K562 (cell line): ENCODE measurements around the gene MTMR12. TPM values are rescaled to one million over a fixed set of nuclear protein-coding genes. Genes with fewer than 3 reads are reported as not detected.

Source experiments
- ATAC-seq: fragments of 200-7000 bp; cut with Tn5 transposase; 3 replicates; pipeline ENCODE4 v1.9.1; 2020; ENCODE audit warnings: moderate library complexity
- BruUV-seq: library from RNA; stranded (reverse); fragments of 400-500 nt; replicated peaks from 2 replicates; lab custom pipeline; 2021; lab: Mats Ljungman, UMichigan
- CTCF ChIA-PET: fragments of 300-600 bp; formaldehyde crosslinking; extraction: SDS; loops from one replicate; lab custom pipeline; 2021; ENCODE audit warnings: low intra/inter-chr PET ratio; lab: Yijun Ruan, JAX
- POLR2A ChIA-PET: fragments of 300-600, 350-650 bp; sonication (Branson Sonifier 250); formaldehyde crosslinking; extraction: SDS; loops from one replicate; lab custom pipeline; 2021; ENCODE audit warnings: antibody characterized with exemption, inconsistent platforms; lab: Yijun Ruan, JAX
- DNase-seq, 4 experiments: peaks; one replicate each; pipeline versions ENCODE4 v3.0.0 to v3.0.0-alpha.2; 2011 to 2018; ENCODE audit warnings: low spot score in 3 of 4, mixed read lengths in 3 of 4; ENCODE audit errors: extremely low read depth in 1 of 4
- FAIRE-seq: peaks from 2 replicates; lab custom pipeline; 2011; peaks lifted over from hg19 to GRCh38; lab: Jason Lieb, UNC
- H2AFZ ChIP-seq: 2 replicates; pipeline ENCODE4 v1.6.0; 2011; ENCODE audit warnings: low read depth, low read length, control low read depth, inconsistent platforms
- H3K27ac ChIP-seq: fragments of 200-600 bp; 3 replicates; pipeline ENCODE4 v1.8.0; 2011; ENCODE audit warnings: low read depth, mild to moderate bottlenecking, control low read depth, inconsistent platforms, low read length, moderate library complexity, mixed read lengths; ENCODE audit errors: extremely low read depth
- H3K27me3 ChIP-seq, 2 experiments: fragments of 300-600 bp in 1 of 2; 2 replicates in 1 of 2; 3 replicates in 1 of 2; pipeline versions ENCODE4 v1.6.0 to v1.8.0; 2011; ENCODE audit warnings: inconsistent platforms in 2 of 2, low read length in 2 of 2, mild to moderate bottlenecking in 1 of 2, mixed read lengths in 1 of 2, moderate library complexity in 1 of 2; ENCODE audit not compliant: control insufficient read depth in 2 of 2, insufficient read depth in 2 of 2
- H3K36me3 ChIP-seq: fragments of 300-600 bp; 3 replicates; pipeline ENCODE4 v1.8.0; 2011; ENCODE audit warnings: mild to moderate bottlenecking, low read length, inconsistent platforms; ENCODE audit not compliant: control insufficient read depth, insufficient read depth
- H3K4me1 ChIP-seq, 2 experiments: fragments of 200-600 bp in 1 of 2; replicated peaks in 1 of 2; 2 replicates in 1 of 2; 3 replicates in 1 of 2; pipeline versions ENCODE4 v1.5.1 to v1.8.0; 2011; ENCODE audit warnings: inconsistent platforms in 2 of 2, low read length in 2 of 2, mild to moderate bottlenecking in 1 of 2, mixed read lengths in 1 of 2, moderate library complexity in 1 of 2; ENCODE audit not compliant: control insufficient read depth in 2 of 2, insufficient read depth in 2 of 2
- H3K4me2 ChIP-seq: 2 replicates; pipeline ENCODE4 v1.6.1; 2011; ENCODE audit warnings: low read length, control low read depth, inconsistent platforms, mixed read lengths; ENCODE audit not compliant: insufficient read depth
- H3K4me3 ChIP-seq: fragments of 200-600 bp; sonication (generic), shearing (Covaris generic); 2 replicates; pipeline ENCODE4 v1.5.1; 2016; ENCODE audit warnings: control low read depth, inconsistent platforms
- H3K79me2 ChIP-seq: fragments of 200-600 bp; 3 replicates; pipeline ENCODE4 v1.8.0; 2011; ENCODE audit warnings: low read length, inconsistent platforms; ENCODE audit not compliant: control insufficient read depth, insufficient read depth
- H3K9ac ChIP-seq, 2 experiments: 2 replicates each; pipeline versions ENCODE4 v1.6.0 to v1.6.1; 2011; ENCODE audit warnings: low read depth in 2 of 2, low read length in 2 of 2, control low read depth in 1 of 2, inconsistent platforms in 1 of 2, mild to moderate bottlenecking in 1 of 2, mixed read lengths in 1 of 2; ENCODE audit not compliant: insufficient read depth in 1 of 2
- H3K9me1 ChIP-seq: one replicate; pipeline ENCODE4 v1.6.0; 2011; ENCODE audit warnings: inconsistent platforms, mild to moderate bottlenecking, low read length, moderate library complexity; ENCODE audit not compliant: control insufficient read depth, insufficient read depth
- H3K9me3 ChIP-seq: replicated peaks from 2 replicates; pipeline ENCODE4 v1.5.1; 2011; ENCODE audit warnings: low read depth, low read length, inconsistent platforms; ENCODE audit not compliant: control insufficient read depth, insufficient read depth
- H4K20me1 ChIP-seq: replicated peaks from 2 replicates; pipeline ENCODE4 v1.6.1; 2011; ENCODE audit warnings: low read length, inconsistent platforms, mixed read lengths; ENCODE audit not compliant: control insufficient read depth, insufficient read depth
- IRF2 ChIP-seq: sonication (generic); formaldehyde crosslinking; IDR thresholded peaks from 2 replicates; pipeline ENCODE4 v1.8.1; 2022; ENCODE audit warnings: mild to moderate bottlenecking, missing genetic modification reagents
- RERE ChIP-seq: sonication (generic); formaldehyde crosslinking; IDR thresholded peaks from 2 replicates; pipeline ENCODE4 v1.8.0; 2023; ENCODE audit warnings: missing genetic modification reagents, mild to moderate bottlenecking, borderline replicate concordance
- WGBS: fragments of 100-300 bp; shearing (Covaris generic); methylation state at CpG from one replicate; pipeline ENCODE4 v1.1.6; 2016; ENCODE audit warnings: low coverage, mixed read lengths; ENCODE audit not compliant: insufficient coverage; ENCODE audit errors: missing lambda C conversion rate; 5-methylcytosine and 5-hydroxymethylcytosine counted together
- in situ Hi-C: fragments of 300-500 bp; cut with MboI; formaldehyde crosslinking; loops from 4 replicates; pipeline ENCODE4 v1.15.0; 2018; ENCODE audit warnings: inconsistent platforms, mixed read lengths
- intact Hi-C: fragments of 100-400 bp; cut with micrococcal nuclease; formaldehyde crosslinking; loops from 2 replicates; pipeline ENCODE4 v1.14.2; 2022
- polyA plus RNA-seq, 8 experiments: library from polyadenylated mRNA; depleted of rRNA in 4 of 8; stranded (reverse) in 5 of 8; unstranded in 3 of 8; fragments of >200 nt; fragmentation: Nextera tagmentation in 2 of 8; fragmentation: Illumina TruSeq in 1 of 8; extraction: Ambion mirVana in 2 of 8; extraction: Trizol in 1 of 8; gene quantifications; 2 replicates each; pipeline versions ENCODE4 v1.2.1 to v1.2.3, GENCODE V29; 2011 to 2014; ENCODE audit warnings: inconsistent platforms in 1 of 8, missing spikeins in 1 of 8
- total RNA-seq, 7 experiments: library from RNA; depleted of rRNA in 6 of 7; stranded (reverse); fragments of >200 nt in 6 of 7; fragmentation: Illumina TruSeq in 2 of 7; extraction: Trizol in 2 of 7; gene quantifications; 2 replicates each; pipeline versions ENCODE4 v1.2.1 to v1.2.3, GENCODE V29; 2011 to 2021; ENCODE audit warnings: low replicate concordance in 1 of 7

Gene MTMR12
- total and polyA plus RNA-seq, 9 of the 15 experiments (the other 6 are each of a cell fraction or from before 2014, with no cell fraction given), result 4.0 to 28.7 (median 17.1) TPM

- Histone ChIP-seq H3K9me3 (no peaks in the 10 kb centered on the region), H3K79me2 (no peaks in the 10 kb centered on the region), H3K4me3 (no peak overlapping the region), H3K4me2 (no peak overlapping the region), H3K9ac (no peak overlapping the region), H3K36me3 (peaks cover 34% of the 10 kb centered on the region; the same call in 2 of the 3 replicates), H4K20me1 (no peaks in the 10 kb centered on the region), H2AFZ (no peak overlapping the region), H3K4me1 (peaks cover 0 to 4% of the 10 kb centered on the region in 2 experiments; a peak in 1 of 5 replicates), H3K9me1 (no peaks in the 10 kb centered on the region), H3K27ac (no peak overlapping the region), H3K27me3 (no peaks in the 10 kb centered on the region)
- no peak for DNase-seq
- CTCF ChIA-PET, result no interaction called here
- FAIRE-seq, result no peak
- no TSS peak for BruUV-seq
- intact Hi-C loops (no loop called here), in situ Hi-C loops (loop anchor here (10.0 kb wide), 1 partner anchor 385 kb away; no protein-coding TSS in a partner anchor)
- no peak for ATAC-seq
- WGBS, result 88% methylated on average over 14 of the region's 14 CpGs
- TF ChIP-seq IRF2 (CRISPR knock-in tag) (no peak), RERE (CRISPR knock-in tag) (no peak)
- POLR2A ChIA-PET, result interaction anchor here (0.6 to 1.9 kb wide), 2 partner anchors 15 to 72 kb away, joined by 3 to 4 read pairs; no protein-coding TSS in a partner anchor
These were observed 83.2 kb downstream of the MTMR12 start for GRCh38 chr5:32229586-32229985.
